Medulla oblongata (tissue), 1 donor: ENCODE measurements around the gene CDC27.
"Not testable (repeated sequence)": the region's sequence is repeated elsewhere in the genome, so short reads cannot be mapped to it uniquely, and the experiment has no call there.

Experiments used
- DNase-seq: peaks from one replicate; pipeline ENCODE4 v3.0.0-alpha.2; 2015; ENCODE audit errors: extremely low spot score

The CDC27 gene

DNA sequence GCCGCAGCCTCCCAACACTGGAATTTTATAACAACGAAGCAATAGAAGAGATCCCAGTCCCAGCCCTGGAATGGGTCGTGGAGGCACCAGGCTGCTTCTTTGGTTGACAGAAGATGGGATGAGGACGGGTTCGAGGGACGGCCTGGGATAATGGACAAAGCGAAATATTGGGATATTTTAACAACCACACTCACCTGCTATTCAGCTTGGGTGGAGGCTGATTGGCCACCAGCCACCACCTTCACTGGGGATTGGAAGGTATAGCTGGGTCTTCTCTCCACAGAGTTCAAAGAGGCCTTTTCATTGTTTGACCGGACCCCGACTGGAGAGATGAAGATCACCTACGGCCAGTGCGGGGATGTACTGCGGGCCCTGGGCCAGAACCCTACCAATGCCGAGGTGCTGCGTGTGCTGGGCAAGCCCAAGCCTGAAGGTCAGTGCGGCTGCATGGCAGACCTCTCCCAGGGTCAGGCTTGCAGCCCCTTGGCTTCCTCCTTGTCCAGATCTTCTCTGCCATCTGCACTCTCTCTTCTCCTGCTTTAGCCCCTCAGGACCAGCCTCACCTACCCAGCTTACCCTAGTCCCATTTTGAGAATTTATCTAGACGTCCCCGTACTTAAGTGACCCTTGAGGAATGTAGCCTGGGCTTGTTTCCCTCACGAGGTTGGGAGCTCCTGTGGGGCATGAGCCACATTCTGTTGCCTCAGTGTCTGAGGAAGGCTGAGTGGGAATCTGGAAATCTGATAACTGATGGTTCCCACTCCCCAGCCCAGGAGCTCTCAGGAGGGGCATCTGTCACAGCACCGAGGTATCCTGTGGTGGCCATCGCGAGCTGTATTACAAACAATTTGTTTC is 30.8 kb upstream of the CDC27 start:
- DNase-seq = no peak

DNA sequence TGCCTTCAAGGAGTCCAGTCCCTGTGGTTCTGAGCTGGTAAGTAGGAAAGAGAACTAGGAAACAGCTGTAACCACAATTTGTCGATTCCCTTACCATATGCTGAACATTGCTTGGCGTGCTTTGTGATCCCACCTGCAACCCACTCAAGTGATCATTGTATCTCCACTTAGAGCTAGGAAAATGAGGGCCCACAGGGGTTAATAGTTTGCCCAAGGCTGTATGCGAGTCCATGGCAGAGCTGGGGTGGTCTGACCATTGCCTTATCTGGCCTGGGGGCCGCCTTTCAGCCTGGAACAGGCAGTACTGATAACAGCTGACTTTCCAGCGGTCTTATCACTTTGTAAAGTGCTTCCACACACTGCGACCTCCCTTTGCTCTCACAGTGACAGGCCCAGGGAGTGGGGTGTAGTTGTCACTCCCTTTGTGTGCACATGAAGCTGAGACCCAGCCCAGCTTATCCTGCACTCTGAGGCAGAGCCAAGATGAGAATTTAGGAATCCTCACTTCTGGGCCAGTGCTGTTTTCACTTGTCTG is 29.9 kb upstream of the CDC27 start:
- DNase-seq = no peak

DNA sequence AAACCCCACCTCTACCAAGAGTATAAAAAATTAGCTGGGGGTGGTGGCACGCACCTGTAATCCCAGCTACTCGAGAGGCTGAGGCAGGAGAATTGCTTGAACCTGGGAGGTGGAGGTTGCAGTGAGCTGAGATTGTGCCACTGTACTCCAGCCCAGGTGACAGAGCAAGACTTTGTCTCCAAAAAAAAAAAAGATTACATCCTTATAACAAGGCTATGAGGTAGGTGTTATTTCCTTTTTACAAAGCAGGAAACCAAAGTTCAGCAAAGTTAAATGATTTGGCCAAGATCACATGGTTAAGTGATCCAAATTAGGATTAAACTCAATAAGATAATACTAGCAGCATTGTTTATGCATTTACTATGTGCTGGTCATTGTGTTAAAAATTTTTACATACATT is 28.2 kb upstream of the CDC27 start:
- DNase-seq = not testable (repeated sequence)

DNA sequence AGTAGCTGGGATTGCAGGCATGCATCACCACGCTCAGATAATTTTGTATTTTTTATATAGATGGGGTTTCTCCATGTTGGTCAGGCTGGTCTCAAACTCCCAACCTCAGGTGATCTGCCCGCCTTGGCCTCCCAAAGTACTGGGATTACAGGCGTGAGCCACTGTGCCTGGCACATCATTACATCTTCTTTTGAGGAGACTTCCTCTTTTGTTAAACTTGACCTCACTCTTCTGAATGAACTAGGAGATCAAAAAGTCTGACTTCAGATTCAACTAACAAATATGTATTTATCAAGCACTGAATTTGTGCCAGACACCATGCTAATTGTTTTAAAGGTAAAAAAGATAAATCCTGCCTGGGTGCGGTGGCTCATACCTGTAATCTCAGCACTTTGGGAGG is 27.7 kb upstream of the CDC27 start:
- DNase-seq = not testable (repeated sequence)

DNA sequence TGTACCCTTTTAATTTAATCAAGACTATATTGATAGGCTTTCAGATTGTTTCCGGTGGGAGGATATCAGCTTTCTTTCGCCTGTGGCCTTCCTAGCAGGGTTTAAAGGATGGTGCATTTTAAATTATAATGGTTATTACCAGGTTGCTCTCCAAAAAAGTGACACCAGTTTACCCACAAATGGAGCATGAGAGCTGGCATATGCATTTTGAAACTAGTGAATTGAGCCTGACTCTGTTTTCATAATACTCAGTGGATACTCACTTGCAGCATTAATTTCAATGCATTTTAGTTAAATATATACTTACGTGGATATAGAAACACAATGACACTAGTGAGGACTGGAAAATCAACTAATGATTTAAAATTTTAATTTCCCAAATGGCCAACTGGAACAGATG is 25.8 kb upstream of the CDC27 start:
- DNase-seq = no peak

DNA sequence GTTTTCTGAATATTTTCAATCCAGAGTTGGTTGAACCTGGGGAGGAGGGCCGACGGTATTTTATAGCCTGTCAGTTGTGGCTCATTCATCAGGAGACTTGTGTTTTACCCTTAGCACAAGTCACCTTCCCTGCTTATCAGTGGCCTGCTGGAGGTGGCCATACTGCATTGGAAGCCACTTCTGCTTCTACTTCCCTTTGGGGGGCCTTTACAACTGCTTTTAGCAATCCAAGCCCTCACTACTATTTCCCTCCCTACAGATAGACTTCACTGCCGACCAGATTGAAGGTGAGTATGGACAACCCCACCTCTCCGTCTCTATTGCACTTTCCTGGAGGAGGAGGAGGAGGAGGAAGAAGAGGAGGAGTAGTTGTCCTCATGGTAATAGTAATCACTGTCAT is 24.4 kb upstream of the CDC27 start:
- DNase-seq = no peak

DNA sequence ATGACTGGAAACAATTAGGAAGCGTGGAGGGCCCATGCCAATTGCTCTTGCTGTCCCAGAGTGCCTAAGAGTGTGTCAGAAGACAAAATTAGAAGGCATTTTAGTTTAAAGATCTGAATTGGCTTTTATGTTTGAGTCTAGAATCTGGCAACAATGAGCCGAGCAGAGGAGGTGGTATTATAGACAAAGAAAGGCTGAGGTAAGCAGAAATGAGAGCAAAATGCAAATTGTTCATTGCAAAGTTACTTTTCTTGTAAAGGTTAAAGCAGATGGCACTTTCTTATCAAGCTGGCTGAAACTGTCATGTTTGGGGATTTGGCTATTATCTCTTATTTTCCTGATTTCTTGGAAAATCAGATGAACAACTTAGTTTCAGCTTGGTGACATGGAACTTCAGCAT is 23.4 kb upstream of the CDC27 start:
- no peak for DNase-seq

DNA sequence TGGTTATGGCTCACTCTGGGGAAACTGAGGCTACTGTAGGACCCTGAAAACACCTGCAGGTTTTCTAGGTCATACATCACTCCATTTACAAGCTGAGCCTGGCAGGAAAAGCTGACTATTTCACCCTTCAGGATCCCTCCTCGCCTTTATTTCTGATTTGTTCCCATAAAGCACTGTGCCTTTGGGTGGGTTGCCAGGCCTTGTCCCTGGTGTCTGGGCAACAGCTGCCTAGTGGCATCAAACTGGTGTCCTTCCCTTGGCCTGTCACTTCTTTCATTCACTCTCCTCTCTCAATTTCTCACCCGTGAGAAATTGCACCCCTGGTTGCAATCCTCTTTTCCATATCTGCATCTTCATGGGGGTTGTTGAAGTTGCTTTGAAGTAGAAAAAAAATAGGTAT is 21.7 kb upstream of the CDC27 start:
- DNase-seq = no peak

DNA sequence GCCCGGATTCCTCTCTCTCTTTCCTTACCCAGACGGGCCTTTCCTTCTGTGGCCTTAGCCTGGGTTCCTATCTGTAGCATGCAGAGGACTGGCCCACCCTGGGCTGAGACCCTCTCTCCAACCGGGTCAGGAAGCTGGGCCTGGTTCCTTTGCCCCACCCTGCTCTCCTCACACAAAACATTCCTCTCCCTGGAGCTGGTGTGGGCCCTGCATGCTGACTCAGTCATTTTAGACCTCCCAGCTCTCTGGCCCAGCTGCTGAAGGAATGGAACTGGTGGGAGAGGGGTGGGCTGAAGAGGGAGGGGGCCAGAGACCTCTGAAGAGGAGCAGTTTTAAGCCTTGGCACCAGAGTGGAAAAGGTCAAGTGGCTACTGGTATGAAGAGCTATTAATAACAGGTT is 21.0 kb upstream of the CDC27 start:
- DNase-seq = no peak

DNA sequence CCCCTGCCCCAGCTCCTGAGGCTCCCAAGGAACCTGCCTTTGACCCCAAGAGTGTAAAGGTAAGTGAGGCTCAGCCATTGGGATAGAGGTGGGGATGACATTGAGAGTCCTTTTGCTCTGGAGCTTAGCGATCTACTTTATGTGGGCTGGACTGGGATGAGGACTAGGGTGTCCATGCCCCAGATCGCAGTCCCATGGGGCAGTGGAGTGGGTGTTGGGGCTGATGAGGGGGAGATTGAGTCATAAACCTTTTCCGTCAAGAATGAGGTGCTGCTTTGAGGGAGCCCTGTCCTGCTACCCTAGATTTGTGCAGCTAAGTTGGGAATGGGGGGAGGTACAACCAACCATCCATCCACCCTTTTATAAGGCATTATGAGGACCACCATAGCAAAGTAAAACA is 20.4 kb upstream of the CDC27 start:
- no peak for DNase-seq

DNA sequence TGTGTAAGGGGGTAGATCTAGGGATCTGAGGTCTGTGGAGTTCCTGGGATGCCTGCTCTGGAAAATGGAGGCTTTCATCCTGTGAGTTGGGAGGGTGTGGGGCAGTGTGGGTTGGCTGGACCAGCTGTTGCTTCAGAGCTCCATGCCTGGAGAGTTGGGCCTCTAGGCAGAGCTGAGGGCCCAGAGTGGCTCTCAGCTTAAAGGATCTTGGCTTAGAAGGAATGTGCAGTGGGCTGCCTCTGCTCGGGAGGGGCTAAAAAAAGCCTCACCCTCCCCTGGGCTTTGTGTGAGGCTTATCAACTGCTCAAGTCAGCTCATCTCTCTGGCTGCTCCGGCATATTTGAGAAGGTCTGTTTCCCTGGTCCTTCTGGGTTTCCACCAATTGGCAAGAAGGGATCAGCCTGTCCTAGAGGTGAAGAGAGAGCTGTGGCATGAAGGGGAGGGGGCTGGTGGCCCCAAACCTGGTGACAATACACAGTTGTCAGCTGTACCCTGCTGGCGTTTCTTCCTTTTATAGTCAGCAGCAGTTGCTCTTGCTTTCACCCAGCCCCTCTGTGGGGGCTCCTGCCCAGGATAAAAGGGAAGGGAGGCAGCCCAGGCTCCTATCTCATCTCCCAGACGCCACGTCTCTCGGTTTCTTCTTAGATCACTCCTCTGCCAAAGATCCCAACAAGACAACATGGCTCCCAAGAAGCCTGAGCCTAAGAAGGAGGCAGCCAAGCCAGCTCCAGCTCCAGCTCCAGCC is 19.8 kb upstream of the CDC27 start, which contains the start of gene MYL4:
MYL4 (plus strand) TSS at position 605 of the 745 bp plus-strand sequence; CDS start at position 680, 75 bp downstream.
- DNase-seq = no peak

DNA sequence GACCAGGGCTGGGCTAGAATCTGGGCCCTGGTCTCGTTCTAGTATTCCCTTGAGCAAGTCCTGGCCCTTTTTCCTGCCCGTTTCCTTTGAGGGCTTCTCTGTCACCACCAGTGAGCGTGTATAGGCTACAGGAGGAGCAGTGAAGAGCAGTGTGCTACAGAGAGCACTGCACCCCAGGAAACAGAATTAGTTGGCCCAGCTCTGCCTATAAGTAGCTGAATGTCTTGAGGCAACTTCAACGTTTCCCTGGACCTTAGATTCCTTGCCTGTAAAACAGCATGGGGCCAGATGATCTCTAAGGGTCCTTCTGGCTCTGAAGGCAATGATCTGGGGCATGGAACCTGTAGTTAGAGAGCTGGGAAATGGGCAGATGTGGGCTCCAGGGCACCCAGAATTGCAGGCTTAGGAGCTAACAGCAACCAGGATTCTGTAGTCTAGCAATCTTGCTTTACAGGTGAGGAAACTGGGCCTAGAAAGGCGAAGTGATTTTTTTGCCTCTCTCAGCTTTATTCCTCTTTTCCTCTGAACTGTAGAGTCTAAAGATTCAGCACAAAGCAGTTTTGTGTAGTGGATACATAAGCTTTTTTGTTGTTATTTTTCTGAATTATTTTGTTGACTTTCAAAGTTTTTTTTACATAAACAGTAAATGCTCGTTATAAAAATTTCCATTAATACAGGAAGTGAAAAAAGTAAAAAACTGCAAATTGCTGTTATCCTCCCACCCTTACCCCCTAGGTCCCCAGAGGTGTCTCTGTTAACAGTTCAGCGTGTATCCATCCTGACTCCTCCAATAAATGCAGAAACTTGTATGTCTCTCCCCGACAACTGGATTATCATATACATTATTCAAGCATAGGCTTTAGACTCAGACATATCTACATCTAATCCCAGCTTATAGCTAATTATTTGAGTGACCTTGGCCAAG is 18.3 kb upstream of the CDC27 start:
- no peak for DNase-seq

DNA sequence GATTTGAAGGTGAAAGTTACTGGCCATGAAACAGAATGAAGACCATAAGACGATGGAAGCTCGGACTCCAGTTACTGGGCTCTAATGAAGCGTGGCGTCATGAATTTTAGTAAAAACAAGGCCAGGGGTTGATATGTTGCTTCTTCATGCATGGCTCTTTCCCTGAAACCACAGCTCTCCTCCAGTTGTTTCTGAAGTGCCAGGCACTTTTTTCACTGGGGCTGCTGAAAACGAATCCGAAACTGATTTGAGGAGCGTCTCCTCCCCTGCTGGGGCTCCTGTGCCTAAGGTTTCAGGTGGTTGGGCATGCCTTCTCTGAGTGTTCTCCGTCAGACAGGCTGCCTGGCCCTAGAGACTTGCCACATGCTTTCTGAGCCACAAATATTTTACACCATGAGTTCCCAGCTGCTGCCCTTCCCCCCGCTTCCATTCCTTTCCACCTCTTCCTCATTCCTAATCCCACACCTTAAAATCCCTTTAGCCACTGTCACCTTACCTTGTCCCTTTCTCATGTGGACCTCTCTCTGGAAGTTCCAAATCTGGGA is 16.4 kb upstream of the CDC27 start:
- peak; percentile 56 for DNase-seq

DNA sequence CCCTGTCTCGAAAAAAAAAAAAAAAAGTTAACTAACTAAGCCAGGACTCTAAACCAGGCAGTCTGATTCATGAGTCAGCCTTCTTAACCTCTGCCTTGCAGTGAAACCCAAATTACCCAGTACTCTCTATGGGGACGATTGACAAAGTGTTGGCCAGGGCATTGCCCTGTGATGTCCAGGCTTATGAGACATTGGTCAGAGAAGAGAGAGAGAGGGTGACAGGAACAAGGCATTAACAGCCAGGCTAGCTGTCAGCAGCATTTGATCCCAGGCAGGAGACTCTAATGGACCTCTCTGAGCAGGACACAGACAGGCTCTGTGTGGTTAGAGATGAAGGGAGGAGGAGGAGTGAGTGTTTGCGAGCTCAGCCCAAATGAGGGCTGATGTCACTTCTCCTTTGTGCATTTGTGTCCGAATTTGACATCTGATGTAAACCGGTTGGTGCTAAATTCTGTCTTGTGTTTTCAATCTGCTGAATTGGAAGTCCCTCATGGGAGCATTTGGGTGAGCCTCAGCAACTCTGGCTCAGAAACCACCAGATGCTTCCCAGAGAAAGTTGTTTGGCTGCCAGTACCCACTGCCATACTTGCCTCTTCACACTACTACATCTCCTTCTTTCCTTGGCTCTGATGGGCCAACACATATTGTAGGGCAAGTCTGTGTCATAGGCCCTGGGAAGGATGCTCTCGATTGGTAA is 15.8 kb upstream of the CDC27 start:
- DNase-seq = peak; percentile 90

DNA sequence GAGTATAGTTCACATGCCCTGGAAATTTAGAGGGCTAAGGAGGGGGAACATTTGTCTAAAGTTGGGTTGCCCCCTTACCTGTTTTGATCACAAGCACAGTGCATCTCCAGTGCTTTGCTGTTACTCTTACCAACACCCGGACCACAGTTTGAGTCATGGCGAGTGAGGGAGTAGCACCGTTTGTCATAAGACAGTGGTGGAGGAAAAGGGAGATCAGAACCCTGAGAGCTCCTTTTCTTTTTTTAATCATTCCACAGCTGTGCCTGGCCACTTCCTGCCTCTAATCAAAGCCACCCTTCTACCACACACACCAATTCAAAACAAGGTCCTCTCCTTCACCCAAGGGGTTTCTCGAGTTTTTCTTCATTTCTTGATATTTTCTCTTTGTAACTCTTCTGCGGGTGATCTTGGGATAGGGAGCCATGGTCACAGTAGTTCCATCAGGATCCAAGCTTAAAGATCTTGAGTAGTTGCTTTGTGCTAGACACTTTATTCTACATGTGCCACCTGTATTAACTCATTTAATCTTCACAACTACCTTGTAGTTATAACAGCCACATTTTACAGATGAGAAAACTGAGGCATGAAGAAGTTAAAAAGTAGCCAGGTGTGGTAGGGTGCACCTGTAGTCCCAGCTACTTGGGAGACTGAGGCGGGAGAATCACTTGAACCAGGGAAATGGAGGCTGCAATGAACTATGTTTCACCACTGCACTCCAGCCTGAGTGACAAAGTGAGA is 15.1 kb upstream of the CDC27 start:
- no peak for DNase-seq

DNA sequence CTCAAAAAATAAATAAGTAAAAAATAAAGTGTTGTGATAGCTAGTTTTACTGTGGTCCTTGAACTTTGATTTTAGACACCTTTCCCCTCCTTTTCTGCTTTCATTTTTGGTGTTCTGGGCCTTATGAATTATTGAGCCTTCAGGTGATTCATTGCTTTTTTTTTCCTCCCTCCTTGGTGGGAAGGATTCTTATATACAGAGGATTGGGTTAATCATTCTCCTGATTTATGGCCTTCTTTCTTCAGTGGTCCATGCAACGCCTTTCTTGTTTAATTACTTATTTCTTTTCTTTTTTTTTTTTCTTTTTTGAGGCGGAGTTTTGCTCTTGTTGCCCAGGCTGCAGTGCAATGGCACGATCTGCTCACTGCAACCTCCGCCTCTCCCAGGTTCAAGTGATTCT is 12.1 kb upstream of the CDC27 start:
- DNase-seq = no peak

DNA sequence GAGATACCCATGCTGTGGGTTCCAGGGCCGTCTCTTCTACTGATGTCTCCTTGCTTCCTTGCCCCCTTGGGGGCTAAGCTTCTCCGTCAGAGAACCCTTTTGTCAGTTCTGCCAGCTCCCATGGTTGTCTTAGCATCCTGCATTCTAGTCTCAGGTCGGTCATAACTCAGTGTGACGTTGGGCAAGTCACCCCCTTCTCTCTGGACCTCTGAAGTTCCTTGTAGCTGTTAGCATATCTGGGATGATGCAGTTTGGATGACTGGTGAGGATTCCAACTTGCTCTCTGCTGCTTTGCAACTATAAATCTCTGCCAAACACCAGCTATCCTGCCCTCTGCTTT is 11.2 kb upstream of the CDC27 start:
- DNase-seq = no peak

DNA sequence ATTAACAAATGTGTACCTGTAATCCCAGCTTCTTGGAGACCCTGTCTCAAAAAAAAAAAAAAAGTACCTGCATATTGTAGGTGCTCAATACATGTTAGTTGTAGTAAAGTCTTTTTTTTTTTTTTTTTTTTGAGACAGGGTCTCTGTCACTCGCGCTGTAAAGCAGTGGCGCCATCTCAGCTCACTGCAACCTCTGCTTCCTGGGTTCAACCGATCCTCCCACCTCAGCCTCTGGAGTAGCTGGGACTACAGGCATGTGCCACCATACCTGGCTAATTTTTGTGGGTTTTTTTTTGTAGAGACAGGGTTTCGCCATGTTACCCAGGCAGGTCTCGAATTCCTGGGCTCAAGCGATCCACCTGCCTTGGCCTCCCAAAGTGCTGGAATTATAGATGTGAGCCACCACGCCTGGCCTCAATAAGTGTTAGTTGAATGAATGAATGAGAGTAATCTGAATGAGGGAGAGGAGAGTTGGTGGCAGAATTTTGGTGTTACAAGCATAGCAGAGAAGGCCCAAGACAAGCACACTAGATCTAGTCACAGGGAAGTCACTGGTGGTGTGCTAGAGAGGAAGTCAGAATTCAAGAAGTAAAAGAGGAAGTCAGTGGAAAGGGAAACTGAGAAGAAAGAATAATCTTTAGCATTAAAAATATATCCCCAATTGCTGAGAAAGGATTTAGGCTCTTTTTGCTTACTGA is 10.7 kb upstream of the CDC27 start:
- peak; percentile 72 for DNase-seq

DNA sequence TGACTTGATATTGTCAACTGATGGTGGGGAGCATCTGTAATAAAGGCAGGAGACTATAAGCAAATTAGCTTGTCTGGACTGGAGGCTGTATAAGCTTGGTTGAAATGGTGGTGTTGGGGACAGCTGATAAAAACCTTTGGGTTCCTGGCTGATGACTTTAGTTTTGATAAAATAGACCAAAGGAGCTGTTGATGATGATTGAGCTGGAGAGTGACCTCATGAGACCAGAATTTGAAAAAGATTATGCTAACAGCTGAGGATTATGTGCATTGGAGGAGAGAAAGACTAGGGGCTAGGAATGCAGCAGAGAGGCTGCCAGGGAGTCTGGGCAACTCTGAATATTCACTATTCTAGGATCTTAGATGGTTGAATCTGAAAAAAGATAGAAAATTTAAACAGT is 8.7 kb upstream of the CDC27 start:
- DNase-seq = no peak
